Right cardiac atrium (tissue), 5 donors: ENCODE results near the gene WDFY2. TPM values are rescaled to one million over a fixed set of nuclear protein-coding genes. Genes with fewer than 3 reads are reported as not detected.

Experiments
- ATAC-seq, 2 donors: fragments of 200-7000 bp; cut with Tn5 transposase; one replicate each; pipeline versions ENCODE4 v1.8.0 to v1.9.1; 2020; ENCODE audit warnings: moderate library complexity in 2 of 2, mild to moderate bottlenecking in 1 of 2
- DNase-seq, 3 donors: peaks; one replicate each; pipeline ENCODE4 v3.0.0-alpha.2; 2020
- H3K27ac ChIP-seq: one replicate; pipeline ENCODE4 v1.5.1; 2013; ENCODE audit warnings: mild to moderate bottlenecking, low read length, control low read depth, moderate library complexity
- H3K27me3 ChIP-seq: one replicate; pipeline ENCODE4 v1.6.1; 2013; ENCODE audit not compliant: control insufficient read depth, insufficient read depth
- H3K4me1 ChIP-seq: one replicate; pipeline ENCODE4 v1.6.1; 2013; ENCODE audit warnings: low read length; ENCODE audit not compliant: control insufficient read depth, insufficient read depth
- H3K4me3 ChIP-seq: one replicate; pipeline ENCODE4 v1.5.1; 2013; ENCODE audit warnings: low read length, control low read depth
- H3K9me3 ChIP-seq: one replicate; pipeline ENCODE4 v1.6.1; 2013; ENCODE audit warnings: low read length; ENCODE audit not compliant: control insufficient read depth
- WGBS: extraction: QIAGEN DNeasy Blood & Tissue Kit; methylation state at CpG from one replicate; pipeline ENCODE4 v1.1.7; 2013; 5-methylcytosine and 5-hydroxymethylcytosine counted together
- intact Hi-C, 4 donors: fragments of 100-400 bp; cut with DNase I; formaldehyde crosslinking; loops; one replicate each; pipeline versions ENCODE4 v1.11.0 to v1.14.0; 2022 to 2023
- polyA plus RNA-seq: library from polyadenylated mRNA; stranded (reverse); fragments of 200-250 nt; gene quantifications from one replicate; pipeline ENCODE4 v1.2.3, GENCODE V29; 2013
- total RNA-seq, 4 donors: library from RNA; stranded (reverse); fragmentation: NEBNext Ultra II Directional; extraction: Animal tissue kit (Norgen Biotek cat#: 25700); gene quantifications; one replicate each; pipeline ENCODE4 v1.2.1, GENCODE V29; 2021
- donor health status: healthy with polysubstance abuse.
- donor health status: DM: no; HTN: yes; CAD: no.
- donor health status: DM: no; HTN: no; CAD: no.
- donor health status: DM: no; HTN: yes; CAD: no; lungs with severe emphysema.
- donor health status: DM: yes; HTN: yes; CAD: no.

WDFY2 gene
- total and polyA plus RNA-seq, 5 donors = 2.6 to 7.9 (median 5.8) TPM

DNA sequence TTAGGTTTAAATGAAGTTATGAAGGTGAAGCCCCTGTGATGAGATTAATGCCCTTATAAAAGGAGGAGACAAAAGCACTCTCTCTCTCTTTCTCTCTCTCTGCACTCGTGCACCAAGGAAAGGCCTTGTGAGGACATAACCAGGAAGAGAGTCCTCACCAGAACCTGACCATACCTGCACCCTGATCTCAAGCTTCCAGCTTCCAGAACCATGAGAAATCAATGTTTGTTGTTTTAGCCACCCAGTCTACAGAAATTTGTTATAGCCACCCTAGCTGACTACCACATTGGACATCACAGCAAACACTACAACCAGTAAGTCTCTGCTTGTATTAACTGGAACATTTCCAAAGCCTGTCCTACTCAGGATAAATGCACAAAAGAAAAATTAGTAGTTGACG, 34.7 kb upstream of the WDFY2 start:
- ATAC-seq (no peak), DNase-seq (no peak)
- no peaks in the 10 kb centered on the region for H3K9me3 ChIP-seq
- no peaks in the 10 kb centered on the region for H3K4me1 ChIP-seq
- 77% methylated on average over 2 of the region's 2 CpGs for WGBS
- H3K27ac ChIP-seq = no peak overlapping the region
- no peaks in the 10 kb centered on the region for H3K27me3 ChIP-seq
- H3K4me3 ChIP-seq = no peak overlapping the region
- intact Hi-C loops = no loop called here

- Histone ChIP-seq H3K4me3 (no peak overlapping the region), H3K9me3 (no peaks in the 10 kb centered on the region), H3K27me3 (no peaks in the 10 kb centered on the region), H3K4me1 (no peaks in the 10 kb centered on the region), H3K27ac (no peak overlapping the region)
- WGBS = 89% methylated on average over 1 of the region's 1 CpG
- ATAC-seq = no peak
- intact Hi-C loops = no loop called here
- no peak for DNase-seq
These were observed 34.1 kb upstream of the WDFY2 start for GRCh38 chr13:51550151-51550550.

DNA sequence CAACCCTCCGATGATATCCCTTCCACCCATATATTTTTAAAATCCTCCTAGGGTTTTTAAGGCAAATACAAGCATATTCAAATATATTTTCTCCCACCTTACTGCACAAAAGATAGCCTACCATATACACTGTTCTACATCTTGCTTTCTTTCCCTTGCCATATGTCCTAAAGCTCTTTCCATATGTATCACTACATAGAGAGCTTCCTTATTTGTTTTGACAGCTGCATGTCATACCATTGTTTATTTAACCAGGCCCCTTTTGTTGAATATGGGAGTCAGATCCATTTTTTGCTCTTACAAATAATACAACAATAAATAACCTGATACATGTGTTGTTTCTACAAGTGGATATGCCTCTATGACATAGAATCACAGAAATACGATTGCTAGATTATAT, 32.8 kb upstream of the WDFY2 start:
- DNase-seq = no peak
- Histone ChIP-seq H3K4me1 (no peaks in the 10 kb centered on the region), H3K4me3 (no peak overlapping the region), H3K27ac (no peak overlapping the region), H3K9me3 (no peaks in the 10 kb centered on the region), H3K27me3 (no peaks in the 10 kb centered on the region)
- 95% methylated on average over 2 of the region's 2 CpGs for WGBS
- no peak for ATAC-seq
- intact Hi-C loops = no loop called here

DNA sequence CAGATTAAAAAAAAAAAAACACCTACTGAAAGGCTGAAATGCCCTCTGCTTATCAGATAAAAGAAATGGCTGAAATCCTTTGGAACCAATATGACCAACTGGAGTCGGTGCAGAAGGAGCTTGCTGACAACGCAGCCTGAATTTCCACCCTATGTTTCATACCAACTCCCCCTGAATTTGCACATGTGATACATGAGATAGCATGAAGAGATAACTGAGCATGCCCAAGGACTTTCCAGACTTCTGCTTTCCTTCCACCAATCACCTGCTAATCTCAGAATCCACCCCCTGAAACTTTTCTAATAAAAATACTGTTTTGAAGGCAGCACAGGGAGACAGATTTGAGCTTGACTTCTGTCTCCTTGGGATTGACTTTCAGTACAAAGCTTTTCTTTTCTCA, 32.2 kb upstream of the WDFY2 start:
- DNase-seq (no peak), ATAC-seq (no peak)
- WGBS = 64% methylated on average over 2 of the region's 2 CpGs

DNA sequence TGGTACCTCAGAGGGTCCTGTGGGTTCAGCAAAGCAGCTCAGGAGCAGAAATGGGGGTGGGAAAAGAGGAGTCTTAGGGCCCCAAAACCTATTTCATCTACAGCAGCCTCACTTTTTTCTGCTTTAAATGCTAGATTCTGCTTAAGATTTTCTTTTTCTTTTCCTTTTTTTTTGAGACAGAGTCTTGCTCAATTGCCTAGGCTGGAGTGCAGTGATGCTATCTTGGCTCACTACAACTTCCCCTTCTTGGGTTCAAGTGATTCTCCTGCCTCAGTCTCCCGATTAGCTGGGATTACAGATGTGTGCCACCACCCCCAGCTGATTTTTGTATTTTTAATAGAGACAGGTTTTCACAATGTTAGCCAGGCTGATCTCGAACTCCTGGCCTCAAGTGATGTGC, 30.7 kb upstream of the WDFY2 start:
- Histone ChIP-seq H3K27me3 (no peaks in the 10 kb centered on the region), H3K9me3 (no peaks in the 10 kb centered on the region), H3K27ac (no peak overlapping the region), H3K4me1 (no peaks in the 10 kb centered on the region), H3K4me3 (no peak overlapping the region)
- no peak for ATAC-seq
- WGBS = 80% methylated on average over 2 of the region's 2 CpGs
- DNase-seq = no peak
- intact Hi-C loops = no loop called here

More for the DNA sequence above, 32.2 kb upstream of the WDFY2 start:
- no peak overlapping the region for H3K27ac ChIP-seq
- intact Hi-C loops = no loop called here
- no peaks in the 10 kb centered on the region for H3K4me1 ChIP-seq
- H3K27me3 ChIP-seq = no peaks in the 10 kb centered on the region
- no peak overlapping the region for H3K4me3 ChIP-seq
- no peaks in the 10 kb centered on the region for H3K9me3 ChIP-seq

- intact Hi-C loops = no loop called here
- DNase-seq (no peak), ATAC-seq (peak in 1 of 2 donors; percentile 23)
- no peak overlapping the region for H3K27ac ChIP-seq
- H3K27me3 ChIP-seq = no peaks in the 10 kb centered on the region
- H3K4me3 ChIP-seq = no peak overlapping the region
- H3K4me1 ChIP-seq = no peaks in the 10 kb centered on the region
- 80% methylated on average over 7 of the region's 7 CpGs for WGBS
- H3K9me3 ChIP-seq = no peaks in the 10 kb centered on the region
These were observed 27.5 kb upstream of the WDFY2 start for GRCh38 chr13:51556740-51557139.

- no peak overlapping the region for H3K27ac ChIP-seq
- intact Hi-C loops = no loop called here
- 80% methylated on average over 3 of the region's 3 CpGs for WGBS
These were observed 26.8 kb upstream of the WDFY2 start for GRCh38 chr13:51557438-51557837.

DNA sequence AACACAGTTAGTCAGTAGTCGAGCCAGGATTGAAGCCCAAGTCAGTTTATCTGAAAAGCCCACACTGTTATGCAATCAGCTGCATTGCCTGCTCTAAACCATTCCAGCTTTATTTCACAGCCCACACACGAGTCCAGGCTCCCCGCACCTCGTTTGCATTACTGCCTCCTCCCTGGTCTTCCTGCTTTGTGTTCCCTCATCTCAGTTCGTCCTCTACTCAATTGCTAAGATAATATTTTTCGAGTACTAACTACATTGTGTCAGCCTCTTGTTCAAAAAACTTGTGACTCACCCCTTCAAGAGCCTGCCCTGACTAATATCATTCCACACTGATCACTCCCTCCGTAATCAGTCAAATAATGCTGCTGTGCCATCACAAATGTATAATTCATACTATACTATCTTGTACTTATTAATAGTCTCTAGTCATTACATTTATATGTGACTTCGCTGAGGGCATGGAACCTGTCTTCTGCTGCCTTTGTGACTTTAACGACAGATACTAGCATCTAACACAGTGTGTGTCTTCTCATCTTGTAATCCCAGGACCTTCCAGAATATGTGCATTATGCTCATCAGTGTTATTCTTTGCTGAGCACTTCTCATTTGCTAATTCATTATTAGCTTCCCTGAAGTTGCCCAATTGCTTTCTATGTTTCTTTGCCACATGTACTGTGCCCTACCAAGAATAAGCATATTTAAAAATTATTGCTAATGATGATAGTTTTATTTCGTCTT, 26.2 kb upstream of the WDFY2 start:
- peak overlapping the region; percentile 64 for H3K27ac ChIP-seq
- peak; percentile 67 to 82 for ATAC-seq

More at GRCh38 chr13:51557438-51557837, 26.8 kb upstream of the WDFY2 start:
- no peaks in the 10 kb centered on the region for H3K4me1 ChIP-seq
- no peaks in the 10 kb centered on the region for H3K27me3 ChIP-seq
- DNase-seq = no peak
- no peak overlapping the region for H3K4me3 ChIP-seq
- no peaks in the 10 kb centered on the region for H3K9me3 ChIP-seq
- ATAC-seq = peak in 1 of 2 donors; percentile 10

GRCh38 chr13:51559946-51560735, 24.1 kb upstream of the WDFY2 start:
- H3K4me3 ChIP-seq = no peak overlapping the region
- H3K27ac ChIP-seq = no peak overlapping the region
- H3K4me1 ChIP-seq = no peaks in the 10 kb centered on the region
- no peaks in the 10 kb centered on the region for H3K9me3 ChIP-seq
- no peaks in the 10 kb centered on the region for H3K27me3 ChIP-seq
- no peak for ATAC-seq
- WGBS = 50% methylated on average over 1 of the region's 1 CpG
- intact Hi-C loops = no loop called here
- DNase-seq = no peak

More for the DNA sequence above, 26.2 kb upstream of the WDFY2 start:
- 36% methylated on average over 10 of the region's 10 CpGs for WGBS
- Histone ChIP-seq H3K27me3 (no peaks in the 10 kb centered on the region), H3K4me3 (no peak overlapping the region), H3K4me1 (no peaks in the 10 kb centered on the region), H3K9me3 (no peaks in the 10 kb centered on the region)
- intact Hi-C loops = no loop called here
- DNase-seq = peak in 1 of 3 donors; percentile 43

DNA sequence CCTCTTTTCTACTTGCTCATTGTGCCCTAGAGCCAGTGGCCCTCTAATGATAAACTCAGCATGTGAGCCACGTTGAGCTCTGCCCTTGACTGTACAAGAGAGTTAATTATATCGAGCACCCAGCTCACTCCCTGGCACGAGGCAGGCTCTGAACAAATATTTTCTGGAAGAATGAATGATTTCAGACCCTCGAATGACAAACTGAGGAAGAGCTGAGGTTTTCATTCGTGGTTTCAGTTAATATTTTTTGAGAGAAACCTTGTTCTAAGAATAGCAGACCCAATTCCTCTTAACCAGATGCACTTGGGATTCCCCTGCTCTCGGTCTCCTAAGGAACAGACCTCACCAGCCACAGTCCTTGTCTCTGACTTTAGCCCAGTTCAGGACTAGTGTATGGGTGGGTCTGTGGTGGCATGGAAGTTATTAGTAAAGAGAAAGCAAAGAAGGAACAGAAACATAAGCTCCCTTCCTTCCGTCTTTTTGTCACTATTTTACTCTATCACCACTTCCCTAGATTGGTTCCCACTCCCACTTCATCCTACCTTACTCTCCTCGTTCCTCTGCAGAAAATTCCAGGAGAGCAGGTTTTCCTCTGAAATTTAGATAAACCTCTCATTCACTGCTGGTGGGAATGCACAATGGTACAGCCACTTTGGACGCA, 22.1 kb upstream of the WDFY2 start:
- intact Hi-C loops = no loop called here
- H3K27me3 ChIP-seq = no peaks in the 10 kb centered on the region
- H3K4me3 ChIP-seq = no peak overlapping the region
- H3K4me1 ChIP-seq = no peaks in the 10 kb centered on the region
- H3K27ac ChIP-seq = no peak overlapping the region
- ATAC-seq = peak; percentile 25 to 50
- WGBS = 67% methylated on average over 9 of the region's 9 CpGs
- H3K9me3 ChIP-seq = no peaks in the 10 kb centered on the region
- no peak for DNase-seq

DNA sequence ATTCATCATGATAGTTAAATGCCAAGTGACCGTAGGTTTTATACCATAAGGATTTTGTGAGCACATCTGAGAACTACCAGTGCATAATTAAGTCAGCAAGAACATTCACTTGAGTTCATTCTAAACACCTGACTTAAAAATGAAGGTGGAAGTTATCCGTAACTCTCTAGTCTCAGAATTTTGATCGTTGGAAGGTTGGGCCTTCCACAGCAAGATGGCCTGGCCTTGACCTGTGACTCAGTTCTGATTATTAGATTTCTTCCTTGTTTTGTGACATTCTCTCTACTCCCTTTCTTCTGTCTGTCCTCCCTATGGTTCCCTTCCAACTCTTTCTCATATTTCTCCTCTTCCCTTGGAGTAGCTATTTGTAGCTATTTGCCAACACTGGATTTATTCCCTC, 20.0 kb upstream of the WDFY2 start:
- Histone ChIP-seq H3K27me3 (no peaks in the 10 kb centered on the region), H3K27ac (no peak overlapping the region), H3K4me1 (no peaks in the 10 kb centered on the region), H3K4me3 (no peak overlapping the region), H3K9me3 (no peaks in the 10 kb centered on the region)
- no peak for DNase-seq
- intact Hi-C loops = no loop called here
- 79% methylated on average over 3 of the region's 3 CpGs for WGBS
- no peak for ATAC-seq
